Stimulated activated CD4-positive, alpha-beta T cell treated with anti-CD3 and anti-CD28 coated beads, Interleukin-2, amount 100 ng/mL, for 4 hours (primary cell): ENCODE measurements around the gene DSTYK.
"Not testable (repeated sequence)": the region's sequence is repeated elsewhere in the genome, so short reads cannot be mapped to it uniquely, and the experiment has no call there.

Experiments used
- DNase-seq: peaks from one replicate; pipeline ENCODE4 v3.0.0-alpha.2; 2020; ENCODE audit warnings: low read depth

Gene DSTYK

DNA sequence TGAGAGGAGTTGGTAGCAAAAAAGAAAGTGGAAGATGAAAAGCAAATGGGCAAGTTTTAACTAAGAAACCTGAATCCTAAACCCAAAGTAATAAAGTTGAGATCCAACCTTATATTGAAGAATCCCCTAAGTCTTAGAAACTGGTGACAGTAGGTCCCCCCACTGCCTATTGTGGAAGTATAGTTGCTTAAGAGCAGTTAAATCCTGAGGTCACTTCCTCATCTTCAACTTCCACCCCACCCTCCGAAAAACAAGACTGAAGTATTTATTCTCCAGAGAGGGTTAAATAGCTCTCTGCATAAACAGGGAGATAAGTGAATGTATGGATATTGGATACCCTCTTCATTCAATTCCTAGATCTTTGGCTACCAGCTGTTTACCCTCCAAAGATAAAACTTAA, 3.3 kb upstream of the DSTYK start:
- DNase-seq, result no peak

DNA sequence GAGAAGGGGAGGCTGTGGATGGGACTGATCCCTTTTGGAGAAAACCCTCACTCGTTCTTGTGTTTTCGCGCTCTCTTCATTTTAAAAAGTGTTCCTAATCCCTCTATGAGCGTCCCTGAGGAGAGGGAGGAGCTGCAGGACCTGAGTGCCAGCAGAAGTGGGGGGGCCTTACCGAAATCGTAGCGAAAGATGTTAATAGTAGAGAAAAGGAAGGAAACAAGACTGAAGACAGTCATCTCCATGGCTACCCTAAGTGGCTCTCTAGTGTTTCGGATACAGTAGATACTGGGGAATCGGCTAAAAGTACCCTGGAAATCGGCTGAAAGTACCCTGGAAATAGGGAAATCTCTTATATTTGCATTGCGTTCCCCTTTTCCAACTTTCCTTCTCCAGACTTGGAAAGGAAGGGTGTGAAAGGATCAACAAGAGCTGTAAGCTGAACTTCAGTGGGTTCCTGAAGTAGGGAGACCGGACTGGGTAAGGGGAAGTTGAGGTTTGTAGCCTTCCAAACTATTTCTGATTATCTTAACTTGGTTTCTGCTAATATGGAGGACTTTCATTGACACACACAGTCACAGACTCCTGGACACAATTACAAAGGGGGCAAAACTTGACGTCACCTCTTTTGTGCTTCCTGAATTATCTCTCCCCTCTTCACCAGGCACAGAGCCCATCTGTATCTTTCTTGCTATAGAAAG, 486 bp upstream of the DSTYK start:
- no peak for DNase-seq

DNA sequence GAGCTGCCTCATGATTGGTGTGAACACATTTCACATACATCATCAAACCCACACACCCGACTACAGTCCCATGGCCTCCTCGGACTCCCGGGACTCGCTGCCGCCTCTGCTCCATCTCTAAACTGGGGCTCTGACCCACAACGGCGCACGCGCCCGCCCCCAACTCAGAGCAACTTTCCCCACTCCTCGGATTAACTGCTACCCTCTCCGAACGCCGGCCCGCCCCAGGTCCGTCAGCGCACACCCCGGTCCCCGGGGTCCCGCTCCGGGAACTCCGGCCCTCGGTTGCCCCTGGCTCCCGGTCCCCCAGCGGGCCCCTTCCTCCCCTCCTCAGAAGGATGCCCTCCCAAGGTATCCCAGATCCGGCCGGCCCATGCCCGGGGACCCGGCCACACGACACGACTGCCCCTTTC, 740 bp downstream of the DSTYK start:
- no peak for DNase-seq

DNA sequence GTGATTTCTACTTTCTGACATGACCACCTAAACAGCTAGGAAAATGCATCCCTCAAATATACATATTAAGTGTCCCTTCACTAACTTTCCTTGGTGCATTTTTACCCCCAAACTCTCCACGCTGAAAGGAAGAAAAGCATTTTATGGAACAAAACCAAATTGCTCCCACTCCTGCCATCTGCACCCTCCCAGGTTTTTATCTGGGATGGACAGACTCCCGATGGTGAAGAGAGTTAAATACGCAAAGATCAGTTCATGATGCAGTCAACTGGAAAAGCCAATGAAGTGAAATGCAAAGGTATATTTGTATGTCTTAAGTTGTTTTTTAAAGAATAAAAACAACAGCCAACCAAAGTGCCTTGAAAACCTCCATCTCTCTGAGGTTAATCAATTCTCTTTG, 2.7 kb downstream of the DSTYK start:
- DNase-seq, result no peak

DNA sequence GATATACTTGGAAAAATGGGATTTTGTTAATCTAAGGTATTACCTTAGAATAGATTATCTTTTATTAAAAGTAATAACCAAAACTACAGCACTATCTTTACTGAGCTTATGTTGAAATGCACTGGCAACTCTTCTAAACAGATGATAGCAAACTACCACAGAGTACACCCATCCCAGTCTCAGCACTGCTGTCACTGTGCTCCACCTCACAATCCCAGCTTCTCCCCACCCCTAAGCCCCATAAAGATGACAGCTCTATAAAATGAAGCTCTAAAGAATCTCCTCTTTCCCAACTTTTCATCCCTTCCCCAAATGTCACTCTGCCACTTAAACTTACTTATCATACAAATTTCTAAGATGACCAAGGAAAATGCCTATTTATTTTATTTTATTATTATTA, 6.4 kb downstream of the DSTYK start:
- DNase-seq, result no peak

DNA sequence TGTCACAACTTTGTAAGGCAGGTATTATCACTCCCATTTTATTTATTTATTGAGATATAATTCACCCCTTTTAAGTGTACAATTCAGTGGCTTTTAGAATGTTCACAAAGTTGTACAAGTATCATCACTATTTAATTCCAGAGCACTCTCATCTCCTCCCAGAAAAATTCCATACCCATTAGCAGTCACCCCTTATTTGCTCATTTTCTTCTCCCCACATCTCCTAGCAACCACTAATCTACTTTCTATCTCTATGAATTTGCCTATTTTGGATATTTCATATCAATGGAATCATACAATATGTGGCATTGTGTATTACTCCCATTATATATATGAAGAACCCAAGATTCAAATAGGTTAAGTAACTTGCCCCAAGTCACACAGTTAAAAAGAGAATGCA, 7.0 kb downstream of the DSTYK start:
- no peak for DNase-seq

DNA sequence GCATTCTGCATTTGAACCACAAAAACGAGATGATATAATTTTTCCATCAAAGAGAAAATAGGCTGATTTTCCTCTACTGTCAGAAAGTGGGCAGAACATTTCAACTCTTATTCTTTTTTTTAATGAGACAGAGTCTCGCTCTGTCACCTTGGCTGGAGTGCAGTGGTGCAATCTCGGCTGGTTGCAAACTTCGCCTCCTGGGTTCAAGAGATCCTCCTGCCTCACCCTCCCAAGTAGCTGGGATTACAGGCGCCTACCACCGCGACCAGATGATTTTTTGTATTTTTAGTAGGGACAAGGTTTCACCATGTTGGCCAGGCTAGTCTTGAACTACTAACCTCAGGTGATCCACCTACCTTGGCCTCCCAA, 11.6 kb downstream of the DSTYK start:
- no peak for DNase-seq

DNA sequence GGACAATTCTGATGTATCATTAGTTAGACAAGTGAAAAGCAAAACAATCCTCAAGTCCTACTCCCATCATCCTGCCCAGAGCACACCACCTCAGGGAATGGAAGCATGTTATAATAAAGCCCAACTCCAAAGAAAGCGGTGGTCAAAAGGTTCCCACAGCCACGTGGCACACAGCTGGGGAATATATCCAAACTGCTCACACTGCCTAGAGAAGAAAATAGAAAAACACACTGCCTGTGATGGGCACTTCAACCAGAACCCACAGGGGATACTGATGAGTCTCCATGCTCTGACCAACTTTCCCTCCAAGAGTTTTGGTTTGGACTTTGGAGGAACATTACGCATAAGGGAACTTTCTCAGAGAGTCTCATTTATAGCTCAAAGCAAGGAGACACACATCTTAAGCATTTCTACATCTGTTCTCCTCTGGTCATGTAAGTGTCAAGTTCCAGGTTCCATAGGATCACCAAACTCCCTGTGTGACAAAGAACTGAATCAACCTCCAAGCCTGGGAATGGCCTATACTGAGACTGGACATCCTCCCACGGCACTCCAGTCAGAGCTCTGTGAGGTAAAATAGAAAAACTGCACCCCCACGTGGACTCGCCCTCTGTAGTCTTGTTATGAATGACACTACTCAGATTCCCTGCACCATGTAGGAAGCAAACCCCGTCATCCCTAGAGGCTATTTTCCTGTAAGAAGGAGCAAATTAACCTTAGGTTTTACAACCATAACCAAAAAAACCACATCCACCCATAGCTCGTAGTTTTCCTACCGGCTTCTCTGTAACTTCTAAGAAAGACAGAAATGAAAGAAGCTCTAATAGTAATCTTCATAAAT, 12.2 kb downstream of the DSTYK start:
- no peak for DNase-seq

DNA sequence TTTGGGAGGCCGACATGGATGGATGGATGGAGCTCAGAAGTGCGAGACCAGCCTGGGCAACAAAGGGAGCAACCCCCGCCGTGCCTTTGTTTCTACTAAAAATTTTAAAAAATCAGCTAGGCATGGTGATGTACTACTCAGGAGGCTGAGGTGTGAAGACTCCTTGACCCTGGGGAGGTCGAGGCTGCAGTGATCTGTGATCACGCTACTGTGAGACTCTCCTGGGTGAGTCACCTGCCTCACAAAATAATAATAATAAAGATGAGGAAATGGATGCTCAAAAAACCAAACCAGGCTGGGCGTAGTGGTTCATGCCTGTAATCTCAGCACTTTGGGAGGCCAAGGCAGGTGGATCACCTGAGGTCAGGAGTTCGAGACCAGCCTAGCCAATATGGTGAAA, 19.2 kb downstream of the DSTYK start:
- no peak for DNase-seq

DNA sequence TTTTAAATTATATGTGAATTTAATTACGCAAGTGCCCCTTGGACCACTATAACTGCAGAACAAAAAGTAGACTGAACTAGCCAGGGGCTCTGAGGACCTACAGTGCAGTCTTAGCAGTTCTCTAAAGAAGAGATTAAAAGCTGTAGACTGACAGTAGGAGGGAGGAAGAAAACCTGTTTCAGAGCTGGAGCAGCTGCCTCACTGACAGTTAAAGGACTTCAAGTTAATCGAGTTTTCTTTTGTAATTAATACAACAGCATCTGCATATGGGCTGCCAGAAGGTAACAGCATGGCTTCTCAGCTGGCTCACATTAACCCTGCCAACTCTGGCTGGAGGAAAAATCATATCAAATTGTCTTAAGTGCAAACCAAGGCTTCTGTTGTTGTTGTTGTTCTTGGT, 19.9 kb downstream of the DSTYK start:
- DNase-seq, result no peak

DNA sequence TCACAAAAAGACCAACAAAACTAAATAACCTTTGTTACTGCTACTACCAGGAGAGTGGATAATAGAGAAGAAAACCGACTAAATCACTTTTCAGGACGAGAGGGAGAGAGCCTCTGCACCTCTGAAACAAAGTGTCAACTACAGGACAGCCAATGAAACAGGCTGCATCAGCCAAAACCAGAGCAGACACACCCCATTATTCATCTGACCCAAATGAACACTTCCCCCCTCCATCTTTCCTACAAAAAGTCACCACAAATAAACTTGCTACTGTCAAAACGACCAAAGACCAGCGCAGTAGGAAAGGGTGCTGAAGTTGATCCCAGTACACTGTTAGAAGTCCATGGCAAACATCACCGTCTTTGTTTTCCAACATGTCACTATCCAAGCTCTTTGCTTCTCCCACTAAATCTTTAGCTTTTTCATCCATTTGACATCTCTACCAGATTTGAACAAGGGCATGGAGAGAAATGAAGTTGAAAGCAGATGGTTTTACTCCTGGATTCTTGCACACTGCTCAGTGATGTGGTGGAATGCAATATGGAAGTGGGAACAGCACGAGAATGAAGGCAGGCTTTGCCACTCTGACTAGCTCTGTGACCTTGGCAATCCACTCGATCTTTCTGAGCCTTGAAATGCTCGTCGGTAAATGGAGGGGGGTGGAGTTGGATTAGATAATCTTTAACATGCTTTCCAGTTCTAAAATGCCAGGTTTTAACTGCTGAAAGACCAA, 20.5 kb downstream of the DSTYK start:
- DNase-seq, result no peak

DNA sequence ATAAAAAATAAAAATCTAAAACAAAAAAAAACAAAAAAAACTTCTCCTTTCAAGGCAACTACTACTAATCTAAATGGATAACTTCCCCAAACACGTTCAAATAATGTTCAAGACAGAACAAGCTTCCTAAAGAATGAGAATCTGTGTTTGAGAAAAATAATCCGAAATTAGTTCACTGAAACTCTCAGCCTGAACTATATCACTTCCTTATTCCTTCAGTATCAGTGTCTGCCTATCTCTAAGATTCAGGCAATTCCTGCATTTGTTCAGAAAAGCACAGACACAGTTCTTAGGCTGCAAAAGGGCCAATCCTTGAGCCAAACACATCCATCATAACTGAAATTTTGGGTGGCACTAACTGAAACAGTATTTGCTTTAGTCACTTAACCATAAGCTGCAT, 22.4 kb downstream of the DSTYK start:
- no peak for DNase-seq

DNA sequence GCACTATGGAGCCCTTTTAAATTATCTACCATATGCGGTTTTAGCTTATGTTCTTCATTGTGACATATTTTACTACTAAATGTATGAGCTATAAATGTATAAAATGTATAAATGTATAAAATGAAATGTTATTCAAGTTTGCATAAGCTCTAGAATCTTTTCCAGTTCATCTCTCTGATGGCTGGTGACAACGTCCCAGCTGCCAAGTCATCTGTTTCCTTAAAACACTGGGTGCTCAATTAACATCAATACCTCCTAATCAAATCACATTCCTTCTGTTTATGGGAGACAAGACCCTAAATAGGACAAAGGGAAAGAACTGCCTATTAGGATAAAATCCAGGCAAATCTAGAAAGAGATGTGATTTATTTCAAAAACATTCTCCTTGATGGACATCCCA, 22.9 kb downstream of the DSTYK start:
- no peak for DNase-seq

DNA sequence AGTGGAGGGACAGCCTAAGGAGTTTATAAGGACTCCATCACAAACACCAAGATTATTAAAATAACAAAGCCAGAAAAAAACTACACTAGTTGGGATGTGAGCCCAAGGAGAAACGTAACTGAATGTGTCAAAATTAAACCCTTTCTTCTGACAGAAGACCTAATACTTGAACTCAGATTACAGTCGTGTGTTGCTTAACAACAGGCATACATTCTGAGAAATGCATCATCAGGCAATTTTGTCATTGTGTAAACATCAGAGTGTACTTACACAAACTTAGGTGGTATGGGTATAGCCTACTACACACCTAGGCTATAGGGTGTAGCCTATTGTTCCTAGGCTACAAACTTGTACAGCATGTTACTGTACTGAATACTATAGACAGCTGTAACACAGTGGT, 23.4 kb downstream of the DSTYK start:
- no peak for DNase-seq

DNA sequence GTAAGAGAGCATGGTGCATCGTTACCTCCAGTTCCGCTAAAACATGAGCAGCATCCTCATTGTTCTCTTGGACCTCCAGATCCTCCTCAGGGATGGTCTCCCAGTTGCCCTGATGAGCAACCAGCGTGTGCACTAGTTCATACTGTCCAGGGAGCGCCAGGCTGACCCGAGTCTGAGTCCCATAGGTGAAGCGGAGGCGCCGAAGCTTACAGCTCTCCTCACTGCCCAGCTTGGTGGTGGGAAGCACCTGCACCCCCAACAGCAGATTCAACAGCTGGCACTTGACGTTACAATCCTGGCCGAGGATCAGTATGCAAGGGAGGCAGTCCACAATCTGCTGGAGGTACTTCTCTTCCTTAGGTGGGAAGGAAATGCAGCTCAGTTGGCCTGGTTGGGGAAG, 24.1 kb downstream of the DSTYK start:
- DNase-seq, result no peak

DNA sequence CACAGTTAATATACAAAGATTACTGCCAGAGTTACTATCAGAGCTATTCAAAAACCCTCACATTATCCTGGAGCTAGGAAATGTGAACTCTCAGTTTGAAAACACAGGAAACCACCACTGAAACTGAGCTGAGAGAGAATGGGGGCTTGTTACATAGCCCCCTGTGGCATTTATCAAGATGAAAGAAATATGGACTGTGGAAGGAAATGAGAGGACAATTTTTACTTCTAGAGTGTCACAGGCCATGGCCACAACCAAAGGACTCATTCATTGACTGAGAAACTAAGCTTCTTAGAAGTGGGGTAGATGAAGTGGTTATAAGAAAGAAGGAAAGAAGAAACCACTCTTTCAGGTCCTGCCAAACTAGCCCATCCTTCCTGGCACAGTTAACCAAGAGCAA, 25.3 kb downstream of the DSTYK start:
- no peak for DNase-seq

DNA sequence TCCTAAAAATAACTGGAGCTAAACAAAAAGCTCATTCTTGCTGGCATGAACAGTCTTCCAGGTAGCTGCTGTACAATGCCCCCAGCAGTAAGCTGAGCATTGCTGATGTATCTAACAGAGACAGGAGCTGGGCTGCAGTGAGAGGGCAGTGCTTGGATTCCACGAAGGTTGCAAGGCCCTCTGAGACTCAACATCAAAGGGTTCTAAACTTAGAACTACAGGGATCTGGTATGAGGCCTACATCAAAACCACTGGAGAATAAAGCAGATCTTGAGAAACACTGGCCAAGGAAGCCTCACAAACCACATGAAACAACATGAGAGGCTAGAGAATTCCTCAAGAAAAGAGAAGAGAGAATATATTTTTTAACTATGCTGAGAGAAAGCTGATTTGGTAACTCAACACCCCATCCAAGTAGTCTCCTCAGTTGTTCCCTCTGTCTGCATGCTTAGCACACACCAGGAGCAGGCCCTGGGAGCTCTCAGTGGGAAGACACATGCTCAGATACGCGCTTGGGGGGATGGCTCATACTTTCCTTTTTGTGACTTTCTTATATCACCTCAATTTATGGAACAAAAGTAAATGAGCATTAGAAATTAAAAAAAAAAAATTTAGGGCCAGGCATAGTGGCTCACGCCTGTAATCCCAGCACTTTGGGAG, 27.7 kb downstream of the DSTYK start:
- no peak for DNase-seq

DNA sequence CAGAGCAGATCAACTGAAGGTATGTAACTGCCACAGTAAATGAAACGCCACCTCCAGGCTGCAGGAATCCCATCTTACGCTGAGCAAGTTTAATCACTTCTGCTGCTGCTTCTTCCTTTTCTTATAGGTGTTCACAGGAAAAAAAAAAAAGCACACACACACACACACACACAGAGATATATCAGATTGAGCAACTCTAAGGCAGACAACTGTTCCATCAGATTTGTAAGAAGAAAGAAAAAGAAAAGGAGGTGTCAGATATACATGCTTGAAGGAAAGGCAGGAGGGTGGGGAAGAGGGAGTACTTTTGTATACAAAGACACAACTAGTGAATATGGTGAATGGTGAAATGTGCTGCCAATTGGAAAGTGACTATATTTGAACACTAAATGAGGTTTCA, 28.6 kb downstream of the DSTYK start:
- DNase-seq, result no peak

DNA sequence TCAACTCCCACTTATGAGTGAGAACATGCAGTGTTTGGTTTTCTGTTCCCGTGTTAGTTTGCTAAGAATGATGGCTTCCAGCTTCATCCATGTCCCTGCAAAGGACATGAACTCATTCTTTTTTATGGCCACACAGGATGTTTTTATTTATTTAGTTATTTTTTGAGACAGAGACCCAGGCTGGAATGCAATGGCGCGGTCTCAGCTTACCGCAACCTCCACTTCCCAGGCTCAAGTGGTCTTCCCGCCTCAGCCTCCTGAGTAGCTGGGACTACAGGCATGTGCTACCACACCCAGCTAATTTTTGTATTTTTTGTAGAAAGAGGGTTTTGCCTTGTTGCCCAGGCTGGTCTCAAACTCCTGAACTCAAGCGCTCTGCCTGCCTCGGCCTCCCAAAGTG, 31.2 kb downstream of the DSTYK start:
- not testable (repeated sequence) for DNase-seq

DNA sequence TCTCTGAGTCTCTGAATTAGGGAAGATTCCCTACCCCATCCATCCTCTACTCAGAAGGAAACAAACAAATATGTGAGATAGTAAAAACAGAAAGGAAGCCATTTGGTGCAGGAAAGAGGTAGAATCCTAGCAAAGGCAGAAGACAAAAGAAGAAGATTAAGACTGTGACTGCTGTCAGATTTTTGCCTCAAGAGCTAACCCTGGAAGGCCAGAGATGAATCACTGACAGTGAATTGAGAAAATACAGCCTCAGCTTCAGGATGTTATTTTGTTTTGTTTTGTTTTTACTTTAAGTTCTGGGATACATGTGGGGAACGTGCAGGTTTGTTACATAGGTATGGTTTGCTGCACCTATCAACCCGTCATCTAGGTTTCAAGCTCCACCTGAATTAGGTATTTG, 31.7 kb downstream of the DSTYK start:
- no peak for DNase-seq

DNA sequence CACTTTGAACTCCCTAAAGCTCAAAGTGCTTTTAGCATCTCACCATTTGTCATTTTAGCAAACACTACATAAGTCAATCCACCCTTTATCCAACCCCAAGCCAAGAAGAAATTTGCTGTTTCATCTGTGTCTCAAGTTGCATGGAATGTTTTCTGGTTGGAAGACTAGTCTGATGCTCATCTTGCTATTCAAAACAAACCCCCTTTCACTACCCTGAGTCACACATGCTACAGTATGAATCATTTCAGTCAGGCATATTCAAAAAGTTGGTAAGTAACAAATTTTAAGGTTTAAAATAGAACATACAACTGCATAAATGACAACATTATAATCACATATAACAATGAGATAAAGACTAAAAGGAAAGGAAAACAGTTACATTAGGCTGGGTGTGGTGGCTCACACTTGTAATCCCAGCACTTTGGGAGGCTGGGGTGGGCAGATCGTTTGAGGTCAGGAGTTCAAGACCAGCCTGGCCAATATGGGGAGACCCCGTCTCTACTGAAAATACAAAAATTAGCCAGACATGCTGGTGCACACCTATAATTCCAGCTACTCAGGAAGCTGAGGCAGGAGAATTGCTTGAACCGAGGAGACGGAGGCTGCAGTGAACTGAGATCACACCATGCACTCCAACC, 38.7 kb downstream of the DSTYK start:
- no peak for DNase-seq

DNA sequence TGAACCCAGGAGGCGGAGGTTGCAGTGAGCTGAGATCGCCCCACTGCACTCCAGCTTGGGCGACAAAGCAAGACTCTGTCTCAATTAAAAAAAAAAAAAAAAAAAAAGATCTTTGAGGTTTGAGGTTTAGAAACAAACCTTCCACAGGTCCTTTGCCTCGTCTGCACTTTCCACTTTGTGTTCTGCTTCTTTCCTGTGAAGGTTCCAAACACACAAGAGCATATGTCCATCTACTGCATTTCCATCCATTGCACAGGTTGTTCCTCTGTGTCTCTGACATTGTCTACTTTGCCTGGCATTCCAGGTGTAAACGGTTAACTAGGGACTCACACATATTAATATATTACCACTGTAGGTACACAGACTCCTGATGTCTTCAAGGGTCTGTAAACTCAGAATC, 40.1 kb downstream of the DSTYK start:
- no peak for DNase-seq
